ENCODE data around the gene RGS6.

DNA sequence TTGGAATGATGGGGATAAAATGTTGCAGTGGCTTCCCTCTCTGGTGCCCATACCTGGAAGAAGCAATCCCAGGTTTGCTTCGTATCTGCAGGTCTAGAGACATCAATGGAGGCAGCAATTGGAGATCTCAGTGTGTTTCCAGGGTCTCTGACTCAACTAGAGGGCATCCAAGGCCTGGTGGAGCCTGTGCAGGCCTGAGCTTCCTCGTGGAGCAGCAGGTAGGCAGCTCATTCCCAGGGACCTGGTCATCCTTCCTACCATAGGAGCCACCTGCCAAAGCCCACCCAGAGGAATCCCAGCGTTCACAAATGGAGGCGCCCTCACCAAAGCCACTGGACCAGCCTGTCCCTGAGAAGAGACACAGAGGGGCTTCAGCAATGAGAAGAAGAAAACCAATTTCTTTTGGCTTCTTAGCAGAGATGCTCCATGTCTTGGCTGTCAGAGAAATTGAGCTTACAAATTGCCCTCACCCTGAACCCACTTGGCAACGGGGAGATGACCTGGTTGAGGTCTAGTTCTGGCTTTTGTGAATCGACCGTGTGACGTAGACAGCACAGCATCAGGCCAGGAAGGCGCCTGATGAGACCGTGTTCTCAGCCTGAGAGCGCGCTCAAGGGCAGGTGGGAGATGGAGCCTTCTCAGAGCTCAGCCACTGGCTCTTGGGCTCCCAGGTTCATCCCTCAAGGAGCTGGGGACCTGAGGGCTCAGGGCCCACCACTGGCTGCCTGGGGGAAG lies 678.0 kb downstream of the RGS6 start:
- TF ChIP-seq POLR2AphosphoS5 (IDR thresholded peaks at IDR 0.05; ENCODE audit: low read depth, low read length) (no peak), POLR2A (IDR thresholded peaks at IDR 0.05; ENCODE audit: low read depth, low read length) (no peak), TAF1 (IDR thresholded peaks at IDR 0.05; ENCODE audit: borderline replicate concordance, low read depth, low read length) (no peak)

Measured in GM12892 (cell line).